HL-60 (cell line): ENCODE data around the gene LRRC8E.

Experiments used
- GABPA ChIP-seq: IDR thresholded peaks from 2 replicates; pipeline ENCODE4 v1.6.1; 2012; ENCODE audit warnings: low read depth
- POLR2AphosphoS5 ChIP-seq: IDR thresholded peaks from 2 replicates; pipeline ENCODE4 v1.6.1; 2012; ENCODE audit warnings: low read depth
- SPI1 ChIP-seq: IDR thresholded peaks from 2 replicates; pipeline ENCODE4 v1.6.1; 2012; ENCODE audit warnings: low read depth, mild to moderate bottlenecking, borderline replicate concordance
- TF ChIP-seq, protein P1 (sequence below): IDR thresholded peaks from one replicate; pipeline ENCODE4 v1.5.1; 2011; ENCODE audit warnings: low read length, control low read depth, inconsistent platforms; ENCODE audit not compliant: insufficient read depth
- TF ChIP-seq, protein P2 (sequence below): IDR thresholded peaks from 2 replicates; pipeline ENCODE4 v1.6.1; 2012; ENCODE audit warnings: low read depth; ENCODE audit not compliant: insufficient replicate concordance

DNA sequence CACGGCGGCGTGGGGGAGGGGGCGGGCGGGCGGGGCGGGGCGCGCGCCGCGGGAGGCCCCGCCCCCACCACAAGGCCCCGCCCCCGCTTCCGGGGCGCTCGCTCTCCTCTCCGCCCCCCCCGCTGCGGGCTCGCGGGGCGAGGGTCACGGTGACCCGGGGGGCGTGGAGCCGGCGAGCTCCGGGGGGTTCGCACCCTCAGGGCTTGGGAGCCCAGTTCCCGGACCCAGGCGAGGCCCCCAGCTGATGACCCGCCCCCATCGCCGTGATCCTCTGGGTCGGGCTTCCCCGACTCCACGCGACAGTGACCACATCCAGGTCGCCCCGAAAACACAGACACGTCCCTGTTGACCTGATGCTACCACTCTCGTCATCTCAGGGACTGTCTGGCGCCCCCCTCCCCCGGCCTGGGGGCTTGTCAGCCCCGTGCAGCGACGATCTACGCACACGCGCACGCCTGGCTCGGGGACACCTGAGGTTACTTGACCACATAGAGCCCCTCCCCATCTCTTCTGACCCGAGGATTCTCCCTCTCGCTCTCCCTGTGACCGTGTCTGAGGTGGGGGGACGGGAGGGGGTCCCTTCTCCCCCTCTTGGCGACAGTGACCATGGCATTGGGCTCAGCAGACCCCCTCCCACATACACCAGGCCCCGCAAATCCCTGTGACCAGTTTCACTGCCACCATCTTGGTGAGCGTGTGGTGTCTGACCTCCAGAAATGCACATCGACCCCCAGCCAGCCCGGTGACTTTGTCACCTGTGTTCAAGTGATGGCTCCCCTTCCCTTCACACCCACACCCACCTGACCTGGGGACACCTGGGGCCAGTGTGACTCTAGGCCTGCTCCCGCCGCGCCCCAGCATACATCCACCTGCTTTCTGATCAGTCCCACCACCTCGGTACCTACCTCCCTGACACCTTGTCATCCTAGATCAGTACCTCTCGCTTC is 16.0 kb downstream of the LRRC8E start:
- TF ChIP-seq, protein P1, sequence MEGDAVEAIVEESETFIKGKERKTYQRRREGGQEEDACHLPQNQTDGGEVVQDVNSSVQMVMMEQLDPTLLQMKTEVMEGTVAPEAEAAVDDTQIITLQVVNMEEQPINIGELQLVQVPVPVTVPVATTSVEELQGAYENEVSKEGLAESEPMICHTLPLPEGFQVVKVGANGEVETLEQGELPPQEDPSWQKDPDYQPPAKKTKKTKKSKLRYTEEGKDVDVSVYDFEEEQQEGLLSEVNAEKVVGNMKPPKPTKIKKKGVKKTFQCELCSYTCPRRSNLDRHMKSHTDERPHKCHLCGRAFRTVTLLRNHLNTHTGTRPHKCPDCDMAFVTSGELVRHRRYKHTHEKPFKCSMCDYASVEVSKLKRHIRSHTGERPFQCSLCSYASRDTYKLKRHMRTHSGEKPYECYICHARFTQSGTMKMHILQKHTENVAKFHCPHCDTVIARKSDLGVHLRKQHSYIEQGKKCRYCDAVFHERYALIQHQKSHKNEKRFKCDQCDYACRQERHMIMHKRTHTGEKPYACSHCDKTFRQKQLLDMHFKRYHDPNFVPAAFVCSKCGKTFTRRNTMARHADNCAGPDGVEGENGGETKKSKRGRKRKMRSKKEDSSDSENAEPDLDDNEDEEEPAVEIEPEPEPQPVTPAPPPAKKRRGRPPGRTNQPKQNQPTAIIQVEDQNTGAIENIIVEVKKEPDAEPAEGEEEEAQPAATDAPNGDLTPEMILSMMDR = no peak
- TF ChIP-seq, protein P2, sequence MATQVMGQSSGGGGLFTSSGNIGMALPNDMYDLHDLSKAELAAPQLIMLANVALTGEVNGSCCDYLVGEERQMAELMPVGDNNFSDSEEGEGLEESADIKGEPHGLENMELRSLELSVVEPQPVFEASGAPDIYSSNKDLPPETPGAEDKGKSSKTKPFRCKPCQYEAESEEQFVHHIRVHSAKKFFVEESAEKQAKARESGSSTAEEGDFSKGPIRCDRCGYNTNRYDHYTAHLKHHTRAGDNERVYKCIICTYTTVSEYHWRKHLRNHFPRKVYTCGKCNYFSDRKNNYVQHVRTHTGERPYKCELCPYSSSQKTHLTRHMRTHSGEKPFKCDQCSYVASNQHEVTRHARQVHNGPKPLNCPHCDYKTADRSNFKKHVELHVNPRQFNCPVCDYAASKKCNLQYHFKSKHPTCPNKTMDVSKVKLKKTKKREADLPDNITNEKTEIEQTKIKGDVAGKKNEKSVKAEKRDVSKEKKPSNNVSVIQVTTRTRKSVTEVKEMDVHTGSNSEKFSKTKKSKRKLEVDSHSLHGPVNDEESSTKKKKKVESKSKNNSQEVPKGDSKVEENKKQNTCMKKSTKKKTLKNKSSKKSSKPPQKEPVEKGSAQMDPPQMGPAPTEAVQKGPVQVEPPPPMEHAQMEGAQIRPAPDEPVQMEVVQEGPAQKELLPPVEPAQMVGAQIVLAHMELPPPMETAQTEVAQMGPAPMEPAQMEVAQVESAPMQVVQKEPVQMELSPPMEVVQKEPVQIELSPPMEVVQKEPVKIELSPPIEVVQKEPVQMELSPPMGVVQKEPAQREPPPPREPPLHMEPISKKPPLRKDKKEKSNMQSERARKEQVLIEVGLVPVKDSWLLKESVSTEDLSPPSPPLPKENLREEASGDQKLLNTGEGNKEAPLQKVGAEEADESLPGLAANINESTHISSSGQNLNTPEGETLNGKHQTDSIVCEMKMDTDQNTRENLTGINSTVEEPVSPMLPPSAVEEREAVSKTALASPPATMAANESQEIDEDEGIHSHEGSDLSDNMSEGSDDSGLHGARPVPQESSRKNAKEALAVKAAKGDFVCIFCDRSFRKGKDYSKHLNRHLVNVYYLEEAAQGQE = no peak
- TF ChIP-seq POLR2AphosphoS5 = no peak; the same call in 1 of the 2 replicates
- TF ChIP-seq GABPA = no peak
- no peak for TF ChIP-seq SPI1
